H1 (cell line): Measurements from ENCODE around the gene SMTNL2. TPM values are rescaled to one million over a fixed set of nuclear protein-coding genes. Genes with fewer than 3 reads are reported as not detected.

Experiments used
- CTCF ChIA-PET: fragments of 300-600 bp; sonication (Branson Sonifier 250); formaldehyde crosslinking; loops from one replicate; lab custom pipeline; 2021; ENCODE audit not compliant: partially characterized antibody; lab: Charles Lee
- POLR2A ChIA-PET: fragments of 300-600 bp; sonication (Branson Sonifier 250); formaldehyde crosslinking; loops from one replicate; lab custom pipeline; 2021; ENCODE audit warnings: inconsistent platforms; ENCODE audit not compliant: partially characterized antibody; lab: Charles Lee
- DNase-seq, 2 experiments: peaks; one replicate each; pipeline versions ENCODE4 v3.0.0 to v3.0.0-alpha.2; 2010 to 2022; ENCODE audit warnings: low spot score in 2 of 2, low read depth in 1 of 2, mixed read lengths in 1 of 2
- FAIRE-seq: peaks from 2 replicates; lab custom pipeline; 2011; peaks lifted over from hg19 to GRCh38; lab: Jason Lieb, UNC
- H2AFZ ChIP-seq: 2 replicates; pipeline ENCODE4 v1.8.1; 2012; ENCODE audit warnings: low read length, inconsistent platforms
- H2AK5ac ChIP-seq: 2 replicates; pipeline ENCODE4 v1.6.1; 2013; ENCODE audit warnings: low read depth, low read length
- H2BK120ac ChIP-seq: replicated peaks from 2 replicates; pipeline ENCODE3; 2013; ENCODE audit warnings: low read depth, low read length, inconsistent platforms
- H2BK12ac ChIP-seq: 2 replicates; pipeline ENCODE4 v1.6.1; 2013; ENCODE audit warnings: low read depth, low read length
- H2BK15ac ChIP-seq: 2 replicates; pipeline ENCODE4 v1.6.1; 2013; ENCODE audit warnings: low read length
- H2BK20ac ChIP-seq: 2 replicates; pipeline ENCODE4 v1.6.1; 2013; ENCODE audit warnings: low read length
- H2BK5ac ChIP-seq: 2 replicates; pipeline ENCODE4 v1.6.1; 2013; ENCODE audit warnings: low read depth, low read length
- H3K14ac ChIP-seq: 2 replicates; pipeline ENCODE4 v1.6.1; 2013; ENCODE audit warnings: inconsistent platforms; ENCODE audit not compliant: insufficient read length
- H3K18ac ChIP-seq: 2 replicates; pipeline ENCODE4 v1.6.1; 2013; ENCODE audit warnings: low read length; ENCODE audit errors: extremely low read depth
- H3K23ac ChIP-seq: 2 replicates; pipeline ENCODE4 v1.6.1; 2013; ENCODE audit warnings: inconsistent platforms; ENCODE audit not compliant: insufficient read length
- H3K23me2 ChIP-seq: 2 replicates; pipeline ENCODE4 v1.6.1; 2013; ENCODE audit warnings: low read depth, low read length
- H3K27ac ChIP-seq: 2 replicates; pipeline ENCODE4 v1.6.1; 2011; ENCODE audit warnings: low read depth, low read length, inconsistent platforms
- H3K27me3 ChIP-seq, 4 experiments: replicated peaks in 1 of 4; 1 replicate in 1 of 4; 2 replicates in 3 of 4; pipeline versions ENCODE4 v1.6.1 to v1.8.1; 2011 to 2013; ENCODE audit warnings: low read length in 3 of 4, mild to moderate bottlenecking in 3 of 4, inconsistent platforms in 2 of 4, mixed read lengths in 2 of 4, moderate library complexity in 1 of 4; ENCODE audit not compliant: control insufficient read depth in 3 of 4, insufficient read depth in 3 of 4; ENCODE audit errors: extremely low read depth in 1 of 4
- H3K36me3 ChIP-seq, 4 experiments: 2 replicates each; pipeline versions ENCODE4 v1.6.1 to v1.8.1; 2011 to 2013; ENCODE audit warnings: mild to moderate bottlenecking in 4 of 4, low read length in 3 of 4, moderate library complexity in 2 of 4, control low read depth in 1 of 4, inconsistent platforms in 1 of 4; ENCODE audit not compliant: insufficient read depth in 4 of 4, control insufficient read depth in 2 of 4
- H3K4ac ChIP-seq: replicated peaks from 2 replicates; pipeline ENCODE3; 2013; ENCODE audit warnings: low read length, low read depth, mixed read lengths, inconsistent platforms; ENCODE audit not compliant: insufficient read length
- H3K4me1 ChIP-seq, 4 experiments: replicated peaks in 1 of 4; 1 replicate in 1 of 4; 2 replicates in 3 of 4; pipeline versions ENCODE4 v1.6.1 to v1.8.1; 2011 to 2013; ENCODE audit warnings: low read length in 3 of 4, inconsistent platforms in 2 of 4, mixed read lengths in 1 of 4; ENCODE audit not compliant: insufficient read depth in 4 of 4, control insufficient read depth in 3 of 4
- H3K4me2 ChIP-seq, 2 experiments: 2 replicates each; pipeline versions ENCODE4 v1.6.1 to v1.8.1; 2011 to 2013; ENCODE audit warnings: low read depth in 2 of 2, low read length in 2 of 2, control low read depth in 1 of 2, inconsistent platforms in 1 of 2, mild to moderate bottlenecking in 1 of 2; ENCODE audit not compliant: insufficient read depth in 1 of 2
- H3K4me3 ChIP-seq, 4 experiments: fragments of 200-600, 300-600 bp in 1 of 4; sonication (generic), shearing (Covaris generic), sonication (Bioruptor Twin) in 1 of 4; 2 replicates each; pipeline versions ENCODE4 v1.5.1 to v1.8.1; 2011 to 2016; ENCODE audit warnings: low read length in 4 of 4, low read depth in 3 of 4, control low read depth in 2 of 4, inconsistent platforms in 2 of 4, mild to moderate bottlenecking in 2 of 4, mixed read lengths in 1 of 4, moderate library complexity in 1 of 4; ENCODE audit not compliant: insufficient read depth in 2 of 4; ENCODE audit errors: extremely low read depth in 1 of 4
- H3K56ac ChIP-seq: replicated peaks from 2 replicates; pipeline ENCODE3; 2013; ENCODE audit warnings: low read depth, mild to moderate bottlenecking, mixed read lengths, low read length, inconsistent platforms; ENCODE audit not compliant: insufficient read length
- H3K79me1 ChIP-seq: 2 replicates; pipeline ENCODE4 v1.6.1; 2013; ENCODE audit warnings: low read depth, low read length, control low read depth
- H3K79me2 ChIP-seq, 2 experiments: 2 replicates each; pipeline versions ENCODE4 v1.6.1 to v1.8.1; 2012 to 2013; ENCODE audit warnings: low read length in 2 of 2, mild to moderate bottlenecking in 2 of 2, inconsistent platforms in 1 of 2; ENCODE audit not compliant: insufficient read depth in 2 of 2, control insufficient read depth in 1 of 2
- H3K9ac ChIP-seq, 4 experiments: replicated peaks in 1 of 4; 1 replicate in 1 of 4; 2 replicates in 3 of 4; pipeline versions ENCODE4 v1.6.1 to v1.8.1; 2011 to 2013; ENCODE audit warnings: low read depth in 3 of 4, low read length in 3 of 4, control low read depth in 2 of 4, mild to moderate bottlenecking in 2 of 4, moderate library complexity in 2 of 4, inconsistent platforms in 1 of 4; ENCODE audit errors: extremely low read depth in 1 of 4
- H3K9me3 ChIP-seq, 2 experiments: 2 replicates each; pipeline versions ENCODE4 v1.6.1 to v1.8.1; 2012 to 2013; ENCODE audit warnings: mild to moderate bottlenecking in 2 of 2, moderate library complexity in 2 of 2, control low read depth in 1 of 2, inconsistent platforms in 1 of 2, low read depth in 1 of 2, low read length in 1 of 2, mixed read lengths in 1 of 2; ENCODE audit not compliant: insufficient read depth in 2 of 2
- H4K20me1 ChIP-seq, 2 experiments: replicated peaks in 1 of 2; 2 replicates each; pipeline versions ENCODE3 to v1.8.1; 2011 to 2013; ENCODE audit warnings: inconsistent platforms in 2 of 2, low read length in 2 of 2, mild to moderate bottlenecking in 1 of 2; ENCODE audit not compliant: insufficient read depth in 2 of 2, control insufficient read depth in 1 of 2
- H4K5ac ChIP-seq: 2 replicates; pipeline ENCODE4 v1.6.1; 2013; ENCODE audit warnings: low read length, low read depth, mixed read lengths, inconsistent platforms; ENCODE audit not compliant: insufficient read length
- H4K8ac ChIP-seq: 2 replicates; pipeline ENCODE4 v1.8.0; 2013; ENCODE audit warnings: mild to moderate bottlenecking, moderate library complexity, low read length, inconsistent platforms; ENCODE audit not compliant: insufficient read depth; ENCODE audit errors: extremely low read depth
- H4K91ac ChIP-seq: replicated peaks from 2 replicates; pipeline ENCODE3; 2013; ENCODE audit warnings: low read length, mixed read lengths, inconsistent platforms; ENCODE audit not compliant: insufficient read length
- CBX8 ChIP-seq: fragments of 300-800, 300-1000 bp; sonication (generic); IDR thresholded peaks from 2 replicates; pipeline ENCODE4 v1.7.1; 2016; ENCODE audit warnings: low read depth, low read length, borderline replicate concordance
- JUN ChIP-seq: IDR thresholded peaks from 2 replicates; pipeline ENCODE4 v1.6.1; 2011; ENCODE audit warnings: low read depth, mild to moderate bottlenecking, improper control_type of control experiment, low read length
- KDM1A ChIP-seq: fragments of 200-600, 300-600 bp; sonication (generic); IDR thresholded peaks from 2 replicates; pipeline ENCODE4 v1.7.1; 2016; ENCODE audit warnings: mild to moderate bottlenecking, low read length, borderline replicate concordance
- RXRA ChIP-seq: IDR thresholded peaks from 2 replicates; pipeline ENCODE4 v1.6.1; 2011; ENCODE audit warnings: low read depth, mild to moderate bottlenecking, low read length, moderate library complexity; ENCODE audit not compliant: insufficient read depth
- USF2 ChIP-seq: IDR thresholded peaks from 2 replicates; pipeline ENCODE4 v1.6.1; 2011; ENCODE audit warnings: low read length, improper control_type of control experiment
- ZNF274 ChIP-seq: IDR thresholded peaks from 2 replicates; pipeline ENCODE4 v1.7.0; 2012; ENCODE audit warnings: low read length, borderline replicate concordance; ENCODE audit errors: extremely low read depth
- WGBS, 2 experiments: shearing (Covaris generic) in 1 of 2; methylation state at CpG; one replicate each; pipeline versions ENCODE4 v1.1.6 to v1.1.7; 2013 to 2015; ENCODE audit warnings: low lambda C conversion rate in 2 of 2, mixed read lengths in 2 of 2, inconsistent platforms in 1 of 2, low coverage in 1 of 2, missing lambda C conversion rate in 1 of 2; ENCODE audit not compliant: insufficient replicate concordance in 2 of 2, insufficient coverage in 1 of 2, insufficient read length in 1 of 2; ENCODE audit errors: extremely low coverage in 1 of 2, missing lambda C conversion rate in 1 of 2; 5-methylcytosine and 5-hydroxymethylcytosine counted together
- polyA plus RNA-seq, 7 experiments: library from polyadenylated mRNA; depleted of rRNA in 3 of 7; stranded (reverse) in 5 of 7; unstranded in 2 of 7; fragments of >200 nt in 5 of 7; fragments of 200-250 nt in 2 of 7; gene quantifications; 1 replicate in 5 of 7; 2 replicates in 1 of 7; 4 replicates in 1 of 7; pipeline versions ENCODE4 v1.2.1 to v1.2.3, GENCODE V29; 2011 to 2013; ENCODE audit warnings: missing spikeins in 2 of 7, mixed read lengths in 2 of 7
- total RNA-seq: library from RNA; stranded (reverse); fragmentation: NEBNext Ultra II Directional; extraction: Animal tissue kit (Norgen Biotek cat#: 25700); gene quantifications from 2 replicates; pipeline ENCODE4 v1.2.1, GENCODE V29; 2021

The SMTNL2 gene
- total and polyA plus RNA-seq, 2 of the 8 experiments (the other 6 are each of a cell fraction or from before 2014, with no cell fraction given), result 3.6 to 4.5 TPM

DNA sequence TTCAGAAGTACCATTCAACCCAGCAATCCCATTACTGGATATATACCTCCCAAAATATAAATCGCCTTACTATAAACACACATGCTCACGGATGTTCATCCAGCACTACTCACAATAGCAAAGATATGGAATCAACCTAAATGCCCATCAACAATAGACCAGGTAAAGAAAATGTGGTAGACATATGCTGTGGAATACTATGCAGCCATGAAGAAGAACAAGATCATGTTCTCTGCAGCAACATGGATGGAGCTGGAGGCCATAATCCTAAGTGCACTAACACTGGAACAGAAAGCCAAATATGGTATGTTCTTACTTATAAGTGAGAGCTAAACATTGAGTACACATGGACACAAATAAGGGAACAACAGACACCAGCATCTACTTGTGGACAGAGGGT, 49.3 kb downstream of the SMTNL2 start:
- CTCF ChIA-PET, result interaction anchor here (0.6 to 4.9 kb wide), 6 partner anchors 10 to 98 kb away, joined by 3 to 49 read pairs (median 5); partner anchors contain the start of gene GGT6

More for the DNA sequence above, 49.3 kb downstream of the SMTNL2 start:
- H2BK15ac ChIP-seq, result no peak overlapping the region
- peaks cover 4 to 23% (median 13%) of the 10 kb centered on the region in 4 experiments for H3K27me3 ChIP-seq
- DNase-seq (no peak), FAIRE-seq (no peak)
- no peak overlapping the region for H2AFZ ChIP-seq
- no peak overlapping the region for H3K56ac ChIP-seq
- H3K4ac ChIP-seq, result no peak overlapping the region
- H3K18ac ChIP-seq, result no peak overlapping the region
- peaks cover 7 to 29% (median 15%) of the 10 kb centered on the region in 4 experiments for H3K4me1 ChIP-seq
- H4K20me1 ChIP-seq, result no peaks in the 10 kb centered on the region
- no peak overlapping the region for H3K14ac ChIP-seq
- H2BK120ac ChIP-seq, result no peak overlapping the region
- no peaks in the 10 kb centered on the region for H3K9me3 ChIP-seq
- H3K36me3 ChIP-seq, result no peaks in the 10 kb centered on the region
- no peak overlapping the region for H3K4me2 ChIP-seq
- no peak overlapping the region for H3K23ac ChIP-seq
- no peak overlapping the region for H2BK12ac ChIP-seq
- H4K5ac ChIP-seq, result no peak overlapping the region
- 0 out of 2 replicates have a peak, but pooled peaks cover 3% of the 10 kb centered on the region for H3K23me2 ChIP-seq
- no peak overlapping the region for H2BK20ac ChIP-seq
- H4K8ac ChIP-seq, result no peak overlapping the region
- H4K91ac ChIP-seq, result no peak overlapping the region
- no peak overlapping the region for H3K9ac ChIP-seq
- 71% methylated on average over 2 of the region's 2 CpGs; no CpG with 5 or more reads in 1 of the 2 experiments for WGBS, 2 experiments
- POLR2A ChIA-PET, result interaction anchor here (0.5 to 2.0 kb wide), 4 partner anchors 14 to 75 kb away, joined by 3 to 6 read pairs (median 4); partner anchors contain the start of gene PELP1
- H3K4me3 ChIP-seq, result no peak overlapping the region
- H3K27ac ChIP-seq, result no peak overlapping the region
- no peaks in the 10 kb centered on the region for H3K79me2 ChIP-seq
- TF ChIP-seq KDM1A (0 out of 2 replicates have a peak, but pooled peaks have one; percentile 35), RXRA (no peak), ZNF274 (no peak), CBX8 (no peak), USF2 (no peak), JUN (no peak)
- no peak overlapping the region for H2AK5ac ChIP-seq
- no peaks in the 10 kb centered on the region for H3K79me1 ChIP-seq
- H2BK5ac ChIP-seq, result no peak overlapping the region
